Smooth muscle cell (in vitro differentiated cells): ENCODE data around the gene TMEM175. TPM values are rescaled to one million over a fixed set of nuclear protein-coding genes. Genes with fewer than 3 reads are reported as not detected.

Experiments
- DNase-seq: peaks from one replicate; lab custom pipeline; 2025; ENCODE audit not compliant: unreplicated experiment; lab: John Stamatoyannopoulos, UW
- H2AFZ ChIP-seq: fragments of 200-600 bp; sonication (generic); 2 replicates; pipeline ENCODE4 v1.6.0; 2016; ENCODE audit warnings: antibody characterized with exemption, low read depth, mild to moderate bottlenecking
- H3F3A ChIP-seq: fragments of 200-600 bp; sonication (generic); 2 replicates; pipeline ENCODE4 v1.6.0; 2017; ENCODE audit warnings: antibody characterized with exemption, low read depth
- H3K27ac ChIP-seq: fragments of 200-600 bp; sonication (generic); 2 replicates; pipeline ENCODE4 v1.5.1; 2016; ENCODE audit warnings: low read depth, mild to moderate bottlenecking
- H3K27me3 ChIP-seq: fragments of 200-600 bp; sonication (generic); 2 replicates; pipeline ENCODE4 v1.6.1; 2016; ENCODE audit warnings: low read depth, mild to moderate bottlenecking
- H3K36me3 ChIP-seq: fragments of 200-600 bp; sonication (generic); 2 replicates; pipeline ENCODE4 v1.5.1; 2016; ENCODE audit warnings: low read depth
- H3K4me1 ChIP-seq: fragments of 200-600 bp; sonication (generic); 2 replicates; pipeline ENCODE4 v1.5.1; 2016; ENCODE audit warnings: low read depth
- H3K4me2 ChIP-seq: fragments of 200-600 bp; sonication (generic); 2 replicates; pipeline ENCODE4 v1.6.0; 2016; ENCODE audit warnings: mild to moderate bottlenecking
- H3K4me3 ChIP-seq: fragments of 200-600 bp; sonication (generic); 2 replicates; pipeline ENCODE4 v1.5.1; 2016; ENCODE audit warnings: mild to moderate bottlenecking
- H3K79me2 ChIP-seq: fragments of 200-600 bp; sonication (generic); 2 replicates; pipeline ENCODE4 v1.6.0; 2016; ENCODE audit warnings: low read depth, mild to moderate bottlenecking
- H3K9ac ChIP-seq: fragments of 200-600 bp; sonication (generic); 2 replicates; pipeline ENCODE4 v1.6.0; 2016; ENCODE audit warnings: low read depth
- H3K9me3 ChIP-seq: fragments of 200-600 bp; sonication (generic); replicated peaks from 2 replicates; pipeline ENCODE4 v1.5.1; 2016; ENCODE audit warnings: low read depth
- H4K20me1 ChIP-seq: fragments of 200-600 bp; sonication (generic); 2 replicates; pipeline ENCODE4 v1.6.0; 2016; ENCODE audit warnings: low read depth
- CTCF ChIP-seq: fragments of 200-600 bp; sonication (generic); IDR thresholded peaks from 2 replicates; pipeline ENCODE4 v1.5.1; 2017; ENCODE audit warnings: borderline replicate concordance, mild to moderate bottlenecking, antibody characterized with exemption; ENCODE audit not compliant: insufficient read depth, poor library complexity, severe bottlenecking
- WGBS: methylation state at CpG from one replicate; pipeline ENCODE4 v1.1.7; 2016; ENCODE audit warnings: low lambda C conversion rate; 5-methylcytosine and 5-hydroxymethylcytosine counted together
- polyA plus RNA-seq: library from polyadenylated mRNA; unstranded; fragments of >200 nt; fragmentation: Nextera tagmentation; extraction: Ambion mirVana; gene quantifications from 2 replicates; pipeline ENCODE4 v1.2.1, GENCODE V29; 2016
- total RNA-seq: library from RNA; depleted of rRNA; stranded (reverse); fragments of >200 nt; gene quantifications from 2 replicates; pipeline ENCODE4 v1.2.3, GENCODE V29; 2014

Gene TMEM175
- total and polyA plus RNA-seq, 2 experiments from 2014 or later = 20.6 to 27.6 TPM

- no peaks in the 10 kb centered on the region for H3K36me3 ChIP-seq
- H3K9ac ChIP-seq = no peak overlapping the region
- 95% methylated on average over 36 of the region's 42 CpGs for WGBS
- H3K4me3 ChIP-seq = no peak overlapping the region
- H3K27me3 ChIP-seq = no peaks in the 10 kb centered on the region
- no peak overlapping the region for H2AFZ ChIP-seq
- H3K9me3 ChIP-seq = no peaks in the 10 kb centered on the region
- no peak for DNase-seq
- H3K4me2 ChIP-seq = no peak overlapping the region
- no peaks in the 10 kb centered on the region for H3K79me2 ChIP-seq
- no peaks in the 10 kb centered on the region for H3K4me1 ChIP-seq
- TF ChIP-seq CTCF = no peak
- no peak overlapping the region for H3K27ac ChIP-seq
- H3F3A ChIP-seq = no peaks in the 10 kb centered on the region
- H4K20me1 ChIP-seq = peaks cover 83% of the 10 kb centered on the region
Measured at GRCh38 chr4:903066-904046, 28.9 kb upstream of the TMEM175 start.

- Histone ChIP-seq H3K4me3 (no peak overlapping the region), H3K9me3 (no peaks in the 10 kb centered on the region), H3K4me2 (no peak overlapping the region), H3K27me3 (no peaks in the 10 kb centered on the region), H2AFZ (no peak overlapping the region), H3K27ac (no peak overlapping the region), H3F3A (no peaks in the 10 kb centered on the region), H3K36me3 (no peaks in the 10 kb centered on the region), H4K20me1 (peaks cover 83% of the 10 kb centered on the region), H3K79me2 (no peaks in the 10 kb centered on the region), H3K4me1 (no peaks in the 10 kb centered on the region), H3K9ac (no peak overlapping the region)
- no peak for TF ChIP-seq CTCF
- WGBS = 99% methylated on average over 49 of the region's 49 CpGs
- DNase-seq = no peak
Measured at GRCh38 chr4:905485-906338, 26.5 kb upstream of the TMEM175 start.

DNA sequence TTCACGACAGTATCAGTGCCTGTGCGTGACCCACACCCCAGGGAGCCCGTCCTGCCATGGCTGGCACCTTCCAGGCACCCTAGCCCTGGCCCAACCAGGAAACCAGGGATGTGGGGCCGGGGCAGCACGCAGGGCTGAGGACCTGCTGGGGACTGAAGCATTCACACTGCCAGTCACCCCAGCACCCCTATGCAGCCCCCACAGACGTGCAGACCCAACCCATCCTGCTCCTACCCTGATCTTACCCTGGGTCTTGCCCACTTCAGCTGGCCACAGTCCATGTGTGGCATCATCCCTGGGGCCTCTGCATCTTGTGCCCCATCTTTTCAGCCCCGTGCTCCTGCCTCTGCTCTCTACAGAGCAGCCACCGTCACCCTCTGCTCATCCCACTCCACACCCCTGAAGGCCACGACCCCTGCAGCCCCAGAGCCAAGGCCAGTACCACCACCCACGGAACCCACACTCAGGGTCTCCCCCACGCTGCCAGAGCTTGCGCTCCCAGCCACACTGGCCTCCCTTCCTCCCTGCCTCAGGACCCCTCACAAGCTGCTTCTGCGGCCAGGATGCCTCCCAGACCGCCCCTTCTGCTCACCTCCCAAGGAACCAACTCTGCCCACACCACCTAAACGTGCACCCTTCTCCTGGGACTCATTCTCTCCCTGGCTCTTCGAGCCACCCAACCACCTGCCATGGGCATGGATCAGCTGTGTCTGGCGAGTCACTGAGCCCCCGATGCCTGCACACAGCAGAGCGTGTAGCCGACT, 25.7 kb upstream of the TMEM175 start:
- Histone ChIP-seq H4K20me1 (peaks cover 81% of the 10 kb centered on the region), H3K27ac (no peak overlapping the region), H3K36me3 (no peaks in the 10 kb centered on the region), H3K4me3 (no peak overlapping the region), H3K9me3 (no peaks in the 10 kb centered on the region), H3K9ac (no peak overlapping the region), H3F3A (no peaks in the 10 kb centered on the region), H3K4me1 (no peaks in the 10 kb centered on the region), H3K4me2 (no peak overlapping the region), H3K79me2 (no peaks in the 10 kb centered on the region), H3K27me3 (no peaks in the 10 kb centered on the region), H2AFZ (no peak overlapping the region)
- no peak for TF ChIP-seq CTCF
- no peak for DNase-seq
- WGBS = 98% methylated on average over 20 of the region's 20 CpGs
